HG02938 (cell line): ENCODE data around the gene HSPA1L.
"Not testable (repeated sequence)": the region's sequence is repeated elsewhere in the genome, so short reads cannot be mapped to it uniquely, and the experiment has no call there.

Experiments used
- ATAC-seq: cut with Tn5 transposase; IDR thresholded peaks from one replicate; pipeline ENCODE4 v1.9.1; 2021; ENCODE audit warnings: mild to moderate bottlenecking, moderate library complexity; ENCODE audit not compliant: unreplicated experiment

The HSPA1L gene

GRCh38 chr6:31837369-31838113, 22.5 kb upstream of the HSPA1L start:
- ATAC-seq: no peak

DNA sequence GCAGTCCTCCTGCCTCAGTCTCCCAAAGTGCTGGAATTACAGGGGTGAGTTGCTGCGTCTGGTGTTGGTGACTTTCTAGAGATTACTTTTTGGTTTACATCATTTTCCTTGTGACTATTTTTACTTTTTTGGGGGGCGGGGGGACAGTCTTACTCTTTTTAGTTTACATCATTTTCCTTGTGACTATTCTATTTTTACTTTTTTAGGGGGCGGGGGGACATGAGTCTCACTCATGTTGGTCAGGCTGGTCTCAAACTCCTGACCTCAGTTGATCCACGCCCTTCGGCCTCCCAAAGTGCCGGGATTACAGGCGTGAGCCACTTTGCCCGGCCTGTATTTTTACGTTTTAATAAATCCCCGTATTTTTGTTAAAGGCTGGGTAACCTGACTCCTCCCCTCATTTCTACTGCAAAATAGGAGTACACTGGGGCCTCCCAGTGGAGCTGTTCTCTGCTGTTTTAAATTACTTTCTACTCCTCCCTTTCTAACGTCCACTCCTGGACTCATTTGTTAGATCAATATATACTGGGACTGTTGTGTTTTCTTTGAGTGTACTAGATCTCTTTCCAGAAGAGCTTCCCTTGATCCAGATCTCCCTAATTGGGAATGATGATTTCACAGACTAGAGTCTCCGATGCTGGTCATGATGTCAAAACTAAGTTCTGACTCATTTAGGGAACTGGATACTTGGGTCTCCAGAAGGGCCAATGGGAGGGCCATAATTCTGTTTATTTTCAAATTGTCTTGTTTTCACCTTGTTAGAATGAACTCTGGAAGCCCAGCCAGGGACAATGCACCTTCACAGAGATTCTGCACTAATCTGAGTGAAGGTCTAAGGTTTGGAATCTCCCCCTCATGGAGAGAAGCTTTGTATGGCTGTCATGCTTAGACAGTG, 21.6 kb upstream of the HSPA1L start:
- no peak for ATAC-seq

GRCh38 chr6:31836047-31836473, 21.0 kb upstream of the HSPA1L start:
- no peak for ATAC-seq

- no peak for ATAC-seq
Measured at GRCh38 chr6:31834367-31835250, 19.5 kb upstream of the HSPA1L start.

GRCh38 chr6:31831350-31832215, 16.5 kb upstream of the HSPA1L start:
- no peak for ATAC-seq

DNA sequence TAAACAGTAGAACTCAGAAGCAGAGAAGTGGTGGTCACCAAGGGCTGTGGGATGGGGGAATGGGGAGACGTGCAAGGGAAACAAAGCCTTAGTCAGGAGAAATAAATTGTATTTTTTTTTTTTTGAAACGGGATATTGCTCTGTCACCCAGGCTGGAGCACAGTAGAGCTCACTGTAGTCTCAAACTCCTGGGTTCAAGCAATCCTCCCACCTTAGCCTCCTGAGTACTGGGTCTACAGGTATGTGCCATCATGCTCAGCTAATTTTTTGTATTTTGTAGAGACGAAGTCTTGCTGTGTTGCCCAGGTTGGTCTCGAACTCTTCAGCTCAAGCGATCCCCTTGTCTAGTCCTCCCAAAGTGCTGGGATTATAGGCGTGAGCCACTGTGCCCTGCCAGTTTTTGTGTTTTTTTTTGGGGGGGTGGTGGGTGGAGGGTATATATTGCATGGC, 15.8 kb upstream of the HSPA1L start:
- no peak for ATAC-seq

- no peak for ATAC-seq
Measured at GRCh38 chr6:31829633-31830283, 14.7 kb upstream of the HSPA1L start.

GRCh38 chr6:31827286-31828079, 12.4 kb upstream of the HSPA1L start, which contains the start of gene HSPA1B:
HSPA1B (plus strand) TSS chr6:31827738; CDS start chr6:31827951, 213 bp downstream.
- ATAC-seq: peak; percentile 64

DNA sequence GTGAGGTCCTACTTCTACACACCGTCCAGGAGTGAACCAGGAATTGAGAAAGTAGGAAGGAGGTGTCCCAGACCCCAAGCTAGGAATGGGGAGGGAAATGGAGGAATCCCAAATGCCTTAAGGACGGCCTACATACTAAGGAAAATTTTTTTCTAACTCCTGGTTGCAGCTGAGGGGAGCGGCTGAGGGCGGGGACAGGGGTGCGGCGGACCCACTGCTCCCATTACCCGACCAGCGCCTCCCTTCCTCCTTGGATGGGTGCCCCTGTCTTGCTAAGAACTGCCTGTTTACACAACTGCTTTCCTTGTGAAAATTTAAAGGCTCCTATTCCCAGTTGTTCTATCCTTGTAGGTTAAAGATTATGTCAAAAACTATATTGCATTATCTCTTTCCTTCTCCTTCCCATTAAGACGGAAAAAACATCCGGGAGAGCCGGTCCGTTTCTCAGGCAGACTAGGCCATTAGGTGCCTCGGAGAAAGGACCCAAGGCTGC, 11.8 kb upstream of the HSPA1L start:
- no peak for ATAC-seq

DNA sequence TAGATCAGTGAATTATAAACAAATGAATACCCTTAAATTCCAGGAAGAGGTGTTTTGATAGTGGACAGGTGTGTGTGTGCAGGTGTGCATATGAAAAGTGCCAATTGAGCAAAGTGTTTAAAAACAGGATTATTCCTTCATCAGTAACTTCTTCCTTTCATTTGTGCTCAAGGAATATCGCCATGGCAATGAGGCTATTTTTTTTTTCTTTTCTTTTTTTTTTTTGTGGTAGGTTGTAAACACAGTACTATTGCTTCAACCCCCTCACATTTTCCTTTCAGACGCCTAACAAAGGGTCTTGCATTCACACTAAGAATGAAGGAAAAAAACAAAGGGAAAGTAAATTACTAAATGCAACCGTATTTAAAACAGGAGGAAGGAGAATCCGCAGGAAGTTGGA, 10.5 kb upstream of the HSPA1L start:
- no peak for ATAC-seq

GRCh38 chr6:31823592-31824196, 8.6 kb upstream of the HSPA1L start:
- not testable (repeated sequence) for ATAC-seq

DNA sequence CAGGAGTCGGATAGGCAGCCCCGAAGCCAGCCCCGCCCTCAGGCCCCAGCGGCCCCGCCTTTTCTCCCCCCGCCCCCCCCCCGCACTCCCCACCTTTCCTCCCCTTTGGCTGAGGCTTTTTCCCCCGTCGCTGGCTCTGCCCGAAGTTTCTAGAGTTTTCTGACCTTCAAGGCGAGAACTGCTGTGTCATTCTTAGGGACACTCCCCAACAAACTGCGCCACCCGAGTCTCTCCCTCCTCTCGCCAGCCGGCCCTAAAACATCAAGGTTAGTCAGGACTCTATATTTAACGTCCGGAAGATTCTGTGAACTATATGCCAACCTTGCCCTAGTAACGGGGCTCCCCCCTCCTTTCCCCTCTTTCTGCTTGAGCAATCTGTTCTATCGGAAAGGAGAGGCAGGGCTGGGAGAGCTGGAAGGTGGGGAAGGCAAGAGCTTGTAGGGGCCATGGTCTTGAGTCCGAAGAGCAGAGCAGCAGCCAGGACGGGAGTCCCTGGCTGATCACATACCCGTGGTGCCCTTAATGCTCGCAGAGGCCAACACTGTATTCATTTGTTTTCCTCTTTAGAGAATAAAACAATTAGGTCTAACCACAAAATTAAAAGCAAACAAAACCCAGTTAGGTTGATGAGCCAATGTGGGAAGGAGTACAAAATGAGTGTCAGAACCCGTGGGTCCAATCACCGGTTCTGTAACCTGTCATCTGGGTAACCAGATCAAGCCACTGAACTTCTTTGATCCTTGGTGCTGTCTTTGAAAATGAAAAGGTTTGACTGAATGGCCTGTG, 7.1 kb upstream of the HSPA1L start:
- peak; percentile 38 for ATAC-seq

GRCh38 chr6:31821301-31822035, 6.4 kb upstream of the HSPA1L start:
- ATAC-seq: peak; percentile 42

- not testable (repeated sequence) for ATAC-seq
Measured at GRCh38 chr6:31820399-31820798, 5.3 kb upstream of the HSPA1L start.

- no peak for ATAC-seq
Measured at GRCh38 chr6:31819871-31820299, 4.8 kb upstream of the HSPA1L start.

DNA sequence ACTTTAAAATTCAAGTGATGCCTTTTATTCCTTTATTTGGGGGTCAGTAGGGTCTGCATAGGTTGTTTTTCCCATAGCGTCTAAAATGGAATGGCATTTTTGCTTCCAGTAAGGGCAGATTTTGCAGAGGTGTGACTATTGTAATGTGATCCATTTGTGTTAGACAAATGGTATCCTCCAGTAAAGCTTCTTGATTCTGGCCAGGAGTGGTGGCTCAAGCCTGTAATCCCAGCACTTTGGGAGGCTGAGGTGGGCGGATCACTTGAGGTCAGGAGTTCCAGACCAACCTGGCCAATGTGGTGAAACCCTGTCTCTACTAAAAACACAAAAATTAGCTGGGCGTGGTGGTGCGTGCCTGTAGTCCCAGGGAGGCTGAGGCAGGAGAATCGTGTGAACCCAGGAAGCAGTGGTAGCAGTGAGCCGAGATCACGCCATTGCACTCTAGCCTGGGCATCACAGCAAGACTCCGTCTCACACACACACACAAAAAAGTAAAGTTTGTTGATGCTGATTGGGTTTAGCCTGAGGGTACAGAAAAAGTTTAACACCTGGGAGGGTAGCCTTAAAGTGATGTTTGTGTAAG, 2.9 kb upstream of the HSPA1L start:
- ATAC-seq: not testable (repeated sequence)
